HepG2 (cell line): ENCODE results near the gene GPR42. TPM values are rescaled to one million over a fixed set of nuclear protein-coding genes. Genes with fewer than 3 reads are reported as not detected.

Source experiments
- ATAC-seq: fragments of 200-7000 bp; cut with Tn5 transposase; 3 replicates; pipeline ENCODE4 v1.9.1; 2020; ENCODE audit warnings: mild to moderate bottlenecking, moderate library complexity
- BruUV-seq: library from RNA; stranded (reverse); fragments of 400-500 nt; replicated peaks from 2 replicates; lab custom pipeline; 2021; lab: Mats Ljungman, UMichigan
- CTCF ChIA-PET: fragments of 300-600 bp; formaldehyde crosslinking; extraction: SDS; loops from one replicate; lab custom pipeline; 2021; ENCODE audit warnings: low total read pairs, inconsistent platforms, low intra/inter-chr PET ratio; lab: Yijun Ruan, JAX
- POLR2A ChIA-PET: fragments of 350-600 bp; sonication (Branson Sonifier 250); formaldehyde crosslinking; loops from one replicate; lab custom pipeline; 2020; ENCODE audit warnings: antibody characterized with exemption, inconsistent platforms; lab: Yijun Ruan, JAX
- DNase-seq: peaks from one replicate; pipeline ENCODE4 v3.0.0-alpha.2; 2015; ENCODE audit warnings: low spot score
- FAIRE-seq: peaks from 3 replicates; lab custom pipeline; 2011; peaks lifted over from hg19 to GRCh38; lab: Jason Lieb, UNC
- H2AFZ ChIP-seq: one replicate; pipeline ENCODE4 v1.6.1; 2011; ENCODE audit warnings: low read length, inconsistent platforms
- H3K27ac ChIP-seq: fragments of 300-600 bp; 3 replicates; pipeline ENCODE4 v1.8.0; 2011; ENCODE audit warnings: mixed run types, mild to moderate bottlenecking, mixed read lengths, low read length, inconsistent platforms; ENCODE audit not compliant: insufficient read depth; ENCODE audit errors: extremely low read length
- H3K27me3 ChIP-seq, 2 experiments: fragments of 200-600 bp in 1 of 2; 2 replicates in 1 of 2; 3 replicates in 1 of 2; pipeline versions ENCODE4 v1.6.0 to v1.8.0; 2011; ENCODE audit warnings: low read length in 2 of 2, mild to moderate bottlenecking in 2 of 2, moderate library complexity in 2 of 2, inconsistent platforms in 1 of 2; ENCODE audit not compliant: insufficient read depth in 2 of 2, control insufficient read depth in 1 of 2
- H3K36me3 ChIP-seq, 2 experiments: fragments of 200-600 bp in 1 of 2; replicated peaks in 1 of 2; 2 replicates in 1 of 2; 3 replicates in 1 of 2; pipeline versions ENCODE4 v1.5.1 to v1.8.0; 2011; ENCODE audit warnings: low read length in 2 of 2, inconsistent platforms in 1 of 2; ENCODE audit not compliant: insufficient read depth in 2 of 2, control insufficient read depth in 1 of 2
- H3K4me1 ChIP-seq: 2 replicates; pipeline ENCODE4 v1.5.1; 2012; ENCODE audit warnings: low read length, inconsistent platforms; ENCODE audit not compliant: insufficient read depth
- H3K4me2 ChIP-seq: 2 replicates; pipeline ENCODE4 v1.6.0; 2011; ENCODE audit warnings: low read depth, low read length, inconsistent platforms
- H3K4me3 ChIP-seq, 3 experiments: fragments of 200-600 bp in 1 of 3; sonication (generic), shearing (Covaris generic) in 1 of 3; replicated peaks in 1 of 3; 2 replicates each; pipeline ENCODE4 v1.5.1; 2011 to 2016; ENCODE audit warnings: low read length in 3 of 3, inconsistent platforms in 2 of 3, low read depth in 2 of 3, mild to moderate bottlenecking in 2 of 3, control low read depth in 1 of 3, mixed read lengths in 1 of 3; ENCODE audit not compliant: insufficient read depth in 1 of 3
- H3K79me2 ChIP-seq: one replicate; pipeline ENCODE4 v1.6.1; 2011; ENCODE audit warnings: low read length, inconsistent platforms; ENCODE audit not compliant: insufficient read depth
- H3K9ac ChIP-seq: 2 replicates; pipeline ENCODE4 v1.6.0; 2011; ENCODE audit warnings: mild to moderate bottlenecking, low read depth, low read length, inconsistent platforms; ENCODE audit not compliant: insufficient read depth
- H3K9me3 ChIP-seq: 2 replicates; pipeline ENCODE4 v1.5.1; 2012; ENCODE audit warnings: mild to moderate bottlenecking, low read length
- H4K20me1 ChIP-seq: 2 replicates; pipeline ENCODE4 v1.6.0; 2011; ENCODE audit warnings: inconsistent platforms, mild to moderate bottlenecking, low read length, moderate library complexity; ENCODE audit not compliant: insufficient read depth
- JARID2 ChIP-seq: sonication (generic); formaldehyde crosslinking; IDR thresholded peaks from 2 replicates; pipeline ENCODE4 v1.8.1; 2023; ENCODE audit warnings: missing genetic modification reagents, inconsistent platforms; ENCODE audit not compliant: insufficient replicate concordance
- NFAT5 ChIP-seq: sonication (generic); formaldehyde crosslinking; IDR thresholded peaks from 2 replicates; pipeline ENCODE4 v1.4.0; 2020; ENCODE audit warnings: missing genetic modification reagents
- POLR2A ChIP-seq, 2 experiments: IDR thresholded peaks; 2 replicates each; pipeline ENCODE4 v1.6.1; 2011; ENCODE audit warnings: low read depth in 2 of 2, low read length in 2 of 2, mild to moderate bottlenecking in 1 of 2, moderate library complexity in 1 of 2; ENCODE audit not compliant: insufficient read depth in 1 of 2
- ZBTB43 ChIP-seq: sonication (generic); formaldehyde crosslinking; conservative IDR thresholded peaks from 2 replicates; pipeline ENCODE4 v1.4.0; 2020; ENCODE audit warnings: missing genetic modification reagents
- ZNF747 ChIP-seq: sonication (generic); formaldehyde crosslinking; IDR thresholded peaks from 2 replicates; pipeline ENCODE4 v1.8.1; 2023; ENCODE audit warnings: missing genetic modification reagents, mild to moderate bottlenecking, borderline replicate concordance
- WGBS: methylation state at CpG from one replicate; pipeline ENCODE4 v1.1.6; 2017; ENCODE audit warnings: low lambda C conversion rate; 5-methylcytosine and 5-hydroxymethylcytosine counted together
- in situ Hi-C: cut with HindIII; loops from 2 replicates; pipeline ENCODE4 v1.10.0; 2017; ENCODE audit warnings: low pct_unique_long_range_greater_than_20kb; ENCODE audit not compliant: extremely low pct_ligation_motif_present
- intact Hi-C: fragments of 100-400 bp; cut with micrococcal nuclease; formaldehyde crosslinking; loops from one replicate; pipeline ENCODE4 v1.10.0; 2022; ENCODE audit not compliant: unreplicated experiment
- polyA plus RNA-seq, 8 experiments: library from polyadenylated mRNA; depleted of rRNA in 3 of 8; stranded (reverse) in 7 of 8; unstranded in 1 of 8; fragments of >200 nt; fragmentation: Illumina TruSeq in 4 of 8; extraction: Trizol in 4 of 8; gene quantifications; 2 replicates each; pipeline versions ENCODE4 v1.2.1 to v1.2.3, GENCODE V29; 2011 to 2016; ENCODE audit warnings: low read depth in 4 of 8, missing spikeins in 1 of 8, mixed read lengths in 1 of 8; ENCODE audit not compliant: insufficient read depth in 1 of 8
- total RNA-seq, 5 experiments: library from RNA; depleted of rRNA; stranded (reverse); fragments of >200 nt; fragmentation: Illumina TruSeq; extraction: Trizol; gene quantifications; 2 replicates each; pipeline ENCODE4 v1.2.3, GENCODE V29; 2016; ENCODE audit warnings: low read depth in 1 of 5

GPR42 gene
- total and polyA plus RNA-seq, 2 of the 13 experiments (the other 11 are each of a cell fraction or from before 2014, with no cell fraction given): not detected

- H3K4me1 ChIP-seq: peaks cover 35% of the 10 kb centered on the region
- in situ Hi-C loops (no loop called here), intact Hi-C loops (no loop called here)
- 80% methylated on average over 4 of the region's 14 CpGs for WGBS
- FAIRE-seq (no peak), DNase-seq (no peak), ATAC-seq (no peak)
- H4K20me1 ChIP-seq: no peaks in the 10 kb centered on the region
- H3K27me3 ChIP-seq: no peaks in the 10 kb centered on the region
- no peak overlapping the region for H3K27ac ChIP-seq
- H3K4me3 ChIP-seq: no peak overlapping the region
- TF ChIP-seq JARID2 (CRISPR knock-in tag) (no peak), POLR2A (IDR thresholded peaks at IDR 0.05; ENCODE audit: insufficient read depth in 1 of 2, low read depth in 2 of 2, low read length in 2 of 2) (no peak), ZBTB43 (CRISPR knock-in tag) (no peak), ZNF747 (CRISPR knock-in tag) (no peak), NFAT5 (no peak)
- BruUV-seq: no TSS peak
- H3K9me3 ChIP-seq: no peaks in the 10 kb centered on the region
- no peaks in the 10 kb centered on the region for H3K36me3 ChIP-seq
- H3K79me2 ChIP-seq: no peaks in the 10 kb centered on the region
- ChIA-PET POLR2A (no interaction called here), CTCF (no interaction called here)
- H3K9ac ChIP-seq: no peak overlapping the region
- no peak overlapping the region for H3K4me2 ChIP-seq
- no peak overlapping the region for H2AFZ ChIP-seq
Measured at GRCh38 chr19:35341565-35342225, 29.2 kb upstream of the GPR42 start.
